OCI-LY7 (cell line): ENCODE measurements around the gene NQO2.

Experiments used
- CTCF ChIP-seq: fragments of 200-600 bp; sonication (generic); conservative IDR thresholded peaks from 2 replicates; pipeline ENCODE4 v1.5.1; 2014; ENCODE audit warnings: mild to moderate bottlenecking, antibody characterized with exemption, low read length, moderate library complexity, mixed read lengths
- EZH2phosphoT487 ChIP-seq: fragments of 200-600 bp; sonication (generic); IDR thresholded peaks from 2 replicates; pipeline ENCODE4 v1.6.1; 2018; ENCODE audit warnings: low read depth, borderline replicate concordance, mild to moderate bottlenecking, mixed run types, antibody characterized with exemption, low read length, moderate library complexity, mixed read lengths

- TF ChIP-seq CTCF (no peak), EZH2phosphoT487 (no peak)
Measured at GRCh38 chr6:3019065-3019464, 19.4 kb downstream of the NQO2 start.
